HEK293 (cell line): ENCODE results near the gene WBP1.

Source experiments
- CTCF ChIA-PET: fragments of 350-600 bp; formaldehyde crosslinking; extraction: SDS; loops from one replicate; lab custom pipeline; 2021; ENCODE audit warnings: antibody characterized with exemption; lab: Yijun Ruan, JAX
- POLR2A ChIA-PET: fragments of 300-600 bp; formaldehyde crosslinking; extraction: SDS; loops from one replicate; lab custom pipeline; 2020; ENCODE audit warnings: antibody characterized with exemption, inconsistent platforms; lab: Yijun Ruan, JAX
- H3K27ac ChIP-seq: fragments of 200-500 bp; sonication (Bioruptor generic); 2 replicates; pipeline ENCODE4 v1.5.1; 2014; ENCODE audit warnings: low read depth, low read length, control low read depth, inconsistent platforms; ENCODE audit errors: extremely low read depth
- H3K36me3 ChIP-seq, 2 experiments: fragments of 200-500 bp in 1 of 2; sonication (Bioruptor generic) in 1 of 2; 1 replicate in 1 of 2; 2 replicates in 1 of 2; pipeline ENCODE4 v1.5.1; 2014 to 2017; ENCODE audit warnings: inconsistent platforms in 2 of 2, low read length in 2 of 2; ENCODE audit not compliant: control insufficient read depth in 2 of 2, insufficient read depth in 1 of 2
- H3K4me1 ChIP-seq: fragments of 200-500 bp; sonication (Bioruptor generic); 2 replicates; pipeline ENCODE4 v1.5.1; 2014; ENCODE audit warnings: mild to moderate bottlenecking, low read length, inconsistent platforms; ENCODE audit not compliant: control insufficient read depth, insufficient read depth
- H3K4me3 ChIP-seq: 2 replicates; pipeline ENCODE4 v1.5.1; 2011; ENCODE audit warnings: low read depth, mild to moderate bottlenecking, control low read depth, low read length, moderate library complexity
- H3K9me3 ChIP-seq: fragments of 200-500 bp; sonication (Bioruptor generic); 2 replicates; pipeline ENCODE4 v1.5.1; 2014; ENCODE audit warnings: low read depth, low read length, inconsistent platforms; ENCODE audit not compliant: control insufficient read depth, insufficient read depth
- FEZF1 ChIP-seq: fragments of 450-650 bp; formaldehyde crosslinking; IDR thresholded peaks from 2 replicates; pipeline ENCODE4 v1.5.1; 2016; ENCODE audit warnings: missing biosample characterization, missing genetic modification characterization
- GLIS1 ChIP-seq: fragments of 450-650 bp; formaldehyde crosslinking; IDR thresholded peaks from 2 replicates; pipeline ENCODE4 v1.5.1; 2016; ENCODE audit warnings: missing biosample characterization, missing genetic modification characterization
- GLIS2 ChIP-seq: fragments of 450-650 bp; formaldehyde crosslinking; IDR thresholded peaks from 2 replicates; pipeline ENCODE4 v1.5.1; 2016; ENCODE audit warnings: missing biosample characterization, missing genetic modification characterization
- HOXD13 ChIP-seq: sonication (generic); formaldehyde crosslinking; IDR thresholded peaks from 2 replicates; pipeline ENCODE4 v1.8.0; 2022; ENCODE audit warnings: missing genetic modification reagents, borderline replicate concordance
- KLF9 ChIP-seq: fragments of 450-650 bp; formaldehyde crosslinking; IDR thresholded peaks from 2 replicates; pipeline ENCODE4 v1.5.1; 2016; ENCODE audit warnings: missing biosample characterization, missing genetic modification characterization, low read depth
- OVOL3 ChIP-seq: fragments of 450-650 bp; formaldehyde crosslinking; IDR thresholded peaks from 2 replicates; pipeline ENCODE4 v1.5.1; 2016; ENCODE audit warnings: missing biosample characterization, missing genetic modification characterization
- PATZ1 ChIP-seq: fragments of 450-650 bp; formaldehyde crosslinking; IDR thresholded peaks from 2 replicates; pipeline ENCODE4 v1.5.1; 2016; ENCODE audit warnings: missing biosample characterization, missing genetic modification characterization
- YY1 ChIP-seq: fragments of 450-650 bp; formaldehyde crosslinking; IDR thresholded peaks from 2 replicates; pipeline ENCODE4 v1.5.1; 2018; ENCODE audit warnings: missing biosample characterization, missing genetic modification characterization
- ZBTB21 ChIP-seq: fragments of 450-650 bp; formaldehyde crosslinking; IDR thresholded peaks from 2 replicates; pipeline ENCODE4 v1.5.1; 2017; ENCODE audit warnings: missing biosample characterization, missing genetic modification characterization
- ZBTB48 ChIP-seq: fragments of 450-650 bp; formaldehyde crosslinking; IDR thresholded peaks from 2 replicates; pipeline ENCODE4 v1.5.1; 2016; ENCODE audit warnings: missing biosample characterization, missing genetic modification characterization
- ZEB2 ChIP-seq: fragments of 450-650 bp; formaldehyde crosslinking; IDR thresholded peaks from 2 replicates; pipeline ENCODE4 v1.5.1; 2016; ENCODE audit warnings: missing biosample characterization, missing genetic modification characterization
- ZNF133 ChIP-seq: fragments of 450-650 bp; formaldehyde crosslinking; IDR thresholded peaks from 2 replicates; pipeline ENCODE4 v1.5.1; 2016; ENCODE audit warnings: missing biosample characterization, missing genetic modification characterization
- ZNF157 ChIP-seq: fragments of 450-650 bp; formaldehyde crosslinking; IDR thresholded peaks from 2 replicates; pipeline ENCODE4 v1.5.1; 2016; ENCODE audit warnings: missing biosample characterization, missing genetic modification characterization
- ZNF2 ChIP-seq: fragments of 450-650 bp; formaldehyde crosslinking; IDR thresholded peaks from 2 replicates; pipeline ENCODE4 v1.5.1; 2016; ENCODE audit warnings: missing biosample characterization, missing genetic modification characterization
- ZNF214 ChIP-seq: fragments of 450-650 bp; formaldehyde crosslinking; IDR thresholded peaks from 2 replicates; pipeline ENCODE4 v1.5.1; 2017; ENCODE audit warnings: missing biosample characterization, mild to moderate bottlenecking, missing genetic modification characterization, borderline replicate concordance
- ZNF292 ChIP-seq: fragments of 450-650 bp; formaldehyde crosslinking; IDR thresholded peaks from 2 replicates; pipeline ENCODE4 v1.5.1; 2016; ENCODE audit warnings: low read depth, missing biosample characterization, missing genetic modification characterization, borderline replicate concordance
- ZNF416 ChIP-seq: fragments of 450-650 bp; formaldehyde crosslinking; IDR thresholded peaks from 2 replicates; pipeline ENCODE4 v1.5.1; 2016; ENCODE audit warnings: missing biosample characterization, missing genetic modification characterization
- ZNF518A ChIP-seq: fragments of 450-650 bp; formaldehyde crosslinking; conservative IDR thresholded peaks from 2 replicates; pipeline ENCODE4 v1.5.1; 2016; ENCODE audit warnings: low read depth, missing biosample characterization, missing genetic modification characterization
- ZNF610 ChIP-seq: fragments of 450-650 bp; formaldehyde crosslinking; IDR thresholded peaks from 2 replicates; pipeline ENCODE4 v1.5.1; 2016; ENCODE audit warnings: missing biosample characterization, missing genetic modification characterization, borderline replicate concordance
- ZNF677 ChIP-seq: fragments of 450-650 bp; IDR thresholded peaks from 2 replicates; pipeline ENCODE4 v1.5.0; 2018; ENCODE audit warnings: missing biosample characterization, mild to moderate bottlenecking, missing genetic modification characterization, moderate library complexity
- ZNF792 ChIP-seq: fragments of 450-650 bp; formaldehyde crosslinking; IDR thresholded peaks from 2 replicates; pipeline ENCODE4 v1.5.1; 2016; ENCODE audit warnings: missing biosample characterization, missing genetic modification characterization
- TF ChIP-seq, protein P1 (sequence below): fragments of 450-650 bp; formaldehyde crosslinking; IDR thresholded peaks from 2 replicates; pipeline ENCODE4 v1.5.1; 2017; ENCODE audit warnings: missing biosample characterization, missing genetic modification characterization
- TF ChIP-seq, protein P2 (sequence below): fragments of 450-650 bp; formaldehyde crosslinking; IDR thresholded peaks from 2 replicates; pipeline ENCODE4 v1.5.1; 2016; ENCODE audit warnings: missing biosample characterization, missing genetic modification characterization
- TF ChIP-seq, protein P3 (sequence below): fragments of 450-650 bp; formaldehyde crosslinking; IDR thresholded peaks from 2 replicates; pipeline ENCODE4 v1.5.1; 2016; ENCODE audit warnings: missing biosample characterization, missing genetic modification characterization

Gene WBP1

DNA sequence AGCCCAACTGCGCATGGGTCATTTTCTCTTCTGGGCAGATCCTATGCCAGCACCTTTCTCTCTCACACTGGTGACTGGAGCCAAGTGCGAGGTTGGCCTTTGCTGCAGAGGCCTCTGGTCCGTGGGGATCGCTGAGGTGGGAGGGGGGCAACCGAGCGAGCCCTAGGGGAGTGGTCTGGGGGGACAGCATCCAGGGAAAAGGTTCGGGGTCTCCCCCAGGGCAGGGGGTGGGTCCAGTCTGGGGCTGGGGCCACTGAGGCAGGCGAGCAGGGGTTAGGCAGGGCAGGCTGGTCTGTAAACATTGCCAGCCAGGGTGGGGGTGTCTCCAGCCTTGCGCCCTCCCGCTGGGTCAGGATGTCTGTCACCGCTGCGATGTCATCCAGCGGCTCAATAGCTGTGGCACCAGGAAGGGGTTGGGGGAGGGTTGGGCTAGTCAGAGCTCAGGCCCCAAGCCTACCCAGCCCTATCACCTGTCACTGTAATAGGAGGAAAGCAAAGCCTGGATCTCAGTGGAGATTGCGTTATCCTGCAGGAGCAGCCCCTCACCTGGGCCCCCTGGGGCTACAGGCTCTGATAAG lies 32.0 kb upstream of the WBP1 start (continued):
- TF ChIP-seq GLIS1, result 0 out of 2 replicates have a peak, but pooled peaks have one; percentile 13
- no peak for TF ChIP-seq ZNF2
- TF ChIP-seq, protein P1, sequence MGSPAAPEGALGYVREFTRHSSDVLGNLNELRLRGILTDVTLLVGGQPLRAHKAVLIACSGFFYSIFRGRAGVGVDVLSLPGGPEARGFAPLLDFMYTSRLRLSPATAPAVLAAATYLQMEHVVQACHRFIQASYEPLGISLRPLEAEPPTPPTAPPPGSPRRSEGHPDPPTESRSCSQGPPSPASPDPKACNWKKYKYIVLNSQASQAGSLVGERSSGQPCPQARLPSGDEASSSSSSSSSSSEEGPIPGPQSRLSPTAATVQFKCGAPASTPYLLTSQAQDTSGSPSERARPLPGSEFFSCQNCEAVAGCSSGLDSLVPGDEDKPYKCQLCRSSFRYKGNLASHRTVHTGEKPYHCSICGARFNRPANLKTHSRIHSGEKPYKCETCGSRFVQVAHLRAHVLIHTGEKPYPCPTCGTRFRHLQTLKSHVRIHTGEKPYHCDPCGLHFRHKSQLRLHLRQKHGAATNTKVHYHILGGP (tag by site-specific recombination), result no peak
- TF ChIP-seq ZNF610 (tag by site-specific recombination), result no peak
- TF ChIP-seq HOXD13, result no peak
- TF ChIP-seq ZNF133 (tag by site-specific recombination), result no peak
- no peak for TF ChIP-seq ZNF157 (tag by site-specific recombination)
- no peak for TF ChIP-seq ZNF792 (tag by site-specific recombination)
- peak; percentile 39; the same call in 1 of the 2 replicates for TF ChIP-seq GLIS2 (tag by site-specific recombination)
- no peak for TF ChIP-seq YY1
- TF ChIP-seq, protein P2, sequence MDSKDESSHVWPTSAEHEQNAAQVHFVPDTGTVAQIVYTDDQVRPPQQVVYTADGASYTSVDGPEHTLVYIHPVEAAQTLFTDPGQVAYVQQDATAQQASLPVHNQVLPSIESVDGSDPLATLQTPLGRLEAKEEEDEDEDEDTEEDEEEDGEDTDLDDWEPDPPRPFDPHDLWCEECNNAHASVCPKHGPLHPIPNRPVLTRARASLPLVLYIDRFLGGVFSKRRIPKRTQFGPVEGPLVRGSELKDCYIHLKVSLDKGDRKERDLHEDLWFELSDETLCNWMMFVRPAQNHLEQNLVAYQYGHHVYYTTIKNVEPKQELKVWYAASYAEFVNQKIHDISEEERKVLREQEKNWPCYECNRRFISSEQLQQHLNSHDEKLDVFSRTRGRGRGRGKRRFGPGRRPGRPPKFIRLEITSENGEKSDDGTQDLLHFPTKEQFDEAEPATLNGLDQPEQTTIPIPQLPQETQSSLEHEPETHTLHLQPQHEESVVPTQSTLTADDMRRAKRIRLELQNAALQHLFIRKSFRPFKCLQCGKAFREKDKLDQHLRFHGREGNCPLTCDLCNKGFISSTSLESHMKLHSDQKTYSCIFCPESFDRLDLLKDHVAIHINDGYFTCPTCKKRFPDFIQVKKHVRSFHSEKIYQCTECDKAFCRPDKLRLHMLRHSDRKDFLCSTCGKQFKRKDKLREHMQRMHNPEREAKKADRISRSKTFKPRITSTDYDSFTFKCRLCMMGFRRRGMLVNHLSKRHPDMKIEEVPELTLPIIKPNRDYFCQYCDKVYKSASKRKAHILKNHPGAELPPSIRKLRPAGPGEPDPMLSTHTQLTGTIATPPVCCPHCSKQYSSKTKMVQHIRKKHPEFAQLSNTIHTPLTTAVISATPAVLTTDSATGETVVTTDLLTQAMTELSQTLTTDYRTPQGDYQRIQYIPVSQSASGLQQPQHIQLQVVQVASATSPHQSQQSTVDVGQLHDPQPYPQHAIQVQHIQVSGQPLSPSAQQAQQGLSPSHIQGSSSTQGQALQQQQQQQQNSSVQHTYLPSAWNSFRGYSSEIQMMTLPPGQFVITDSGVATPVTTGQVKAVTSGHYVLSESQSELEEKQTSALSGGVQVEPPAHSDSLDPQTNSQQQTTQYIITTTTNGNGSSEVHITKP (tag by site-specific recombination), result no peak
- no peak for TF ChIP-seq ZNF677 (tag by site-specific recombination)
- no peak for TF ChIP-seq FEZF1 (tag by site-specific recombination)

GRCh38 chr2:74427551-74427950 lies 30.7 kb upstream of the WBP1 start:
- ChIA-PET POLR2A (interaction anchor here (1.1 to 1.4 kb wide), 4 partner anchors 15 to 36 kb away, joined by 3 to 4 read pairs (median 4); partner anchors contain the start of gene WBP1), CTCF (interaction anchor here (0.7 kb wide), 1 partner anchor 37 kb away, joined by 3 read pairs; no protein-coding TSS in a partner anchor)
- TF ChIP-seq KLF9 (tag by site-specific recombination) (no peak), OVOL3 (tag by site-specific recombination) (no peak), PATZ1 (tag by site-specific recombination) (no peak), ZNF133 (tag by site-specific recombination) (no peak), ZNF214 (tag by site-specific recombination) (no peak), ZEB2 (no peak), ZBTB21 (no peak), ZBTB48 (tag by site-specific recombination) (no peak), ZNF518A (tag by site-specific recombination) (no peak), ZNF416 (tag by site-specific recombination) (no peak), ZNF292 (no peak)
- TF ChIP-seq, protein P3, sequence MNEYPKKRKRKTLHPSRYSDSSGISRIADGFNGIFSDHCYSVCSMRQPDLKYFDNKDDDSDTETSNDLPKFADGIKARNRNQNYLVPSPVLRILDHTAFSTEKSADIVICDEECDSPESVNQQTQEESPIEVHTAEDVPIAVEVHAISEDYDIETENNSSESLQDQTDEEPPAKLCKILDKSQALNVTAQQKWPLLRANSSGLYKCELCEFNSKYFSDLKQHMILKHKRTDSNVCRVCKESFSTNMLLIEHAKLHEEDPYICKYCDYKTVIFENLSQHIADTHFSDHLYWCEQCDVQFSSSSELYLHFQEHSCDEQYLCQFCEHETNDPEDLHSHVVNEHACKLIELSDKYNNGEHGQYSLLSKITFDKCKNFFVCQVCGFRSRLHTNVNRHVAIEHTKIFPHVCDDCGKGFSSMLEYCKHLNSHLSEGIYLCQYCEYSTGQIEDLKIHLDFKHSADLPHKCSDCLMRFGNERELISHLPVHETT (tag by site-specific recombination), result no peak

More at GRCh38 chr2:74427551-74427950, 30.7 kb upstream of the WBP1 start:
- H3K36me3 ChIP-seq, result peaks cover 19 to 89% of the 10 kb centered on the region in 2 experiments; a peak in 2 of 3 replicates
- no peak overlapping the region for H3K4me3 ChIP-seq
- H3K9me3 ChIP-seq, result no peaks in the 10 kb centered on the region
- H3K27ac ChIP-seq, result no peak overlapping the region
- H3K4me1 ChIP-seq, result no peaks in the 10 kb centered on the region
